MM.1S (cell line): ENCODE data around the gene SEPTIN8.
A peak's percentile ranks its signal among the peaks of the same experiment; 100 is the strongest.

ENCODE experiments used
- DNase-seq: peaks from one replicate; pipeline ENCODE4 v3.0.0-alpha.2; 2015
- H2AFZ ChIP-seq: fragments of 300-600 bp; sonication (generic); 2 replicates; pipeline ENCODE4 v1.6.0; 2016; ENCODE audit warnings: antibody characterized with exemption, low read length
- H3F3A ChIP-seq: fragments of 300-600 bp; sonication (generic); 2 replicates; pipeline ENCODE4 v1.6.1; 2016; ENCODE audit warnings: mild to moderate bottlenecking, antibody characterized with exemption, low read length, moderate library complexity, mixed read lengths; ENCODE audit not compliant: insufficient read depth
- H3K27ac ChIP-seq: fragments of 300-600 bp; sonication (generic); 2 replicates; pipeline ENCODE4 v1.5.1; 2016; ENCODE audit warnings: mild to moderate bottlenecking, low read length
- H3K27me3 ChIP-seq: fragments of 300-600 bp; sonication (generic); replicated peaks from 2 replicates; pipeline ENCODE4 v1.6.0; 2016; ENCODE audit warnings: low read length; ENCODE audit not compliant: insufficient read depth
- H3K36me3 ChIP-seq: fragments of 300-600 bp; sonication (generic); replicated peaks from 2 replicates; pipeline ENCODE4 v1.6.1; 2016; ENCODE audit warnings: mild to moderate bottlenecking, low read length, mixed read lengths; ENCODE audit not compliant: insufficient read depth
- H3K4me1 ChIP-seq: fragments of 300-600 bp; sonication (generic); 2 replicates; pipeline ENCODE4 v1.6.1; 2016; ENCODE audit warnings: low read length, mixed read lengths
- H3K4me2 ChIP-seq: fragments of 300-600 bp; sonication (generic); 2 replicates; pipeline ENCODE4 v1.6.0; 2016; ENCODE audit warnings: low read depth, low read length
- H3K4me3 ChIP-seq: fragments of 300-600 bp; sonication (generic); 2 replicates; pipeline ENCODE4 v1.5.1; 2016; ENCODE audit warnings: low read length, mixed read lengths
- H3K79me2 ChIP-seq: fragments of 300-600 bp; sonication (generic); 2 replicates; pipeline ENCODE4 v1.6.1; 2016; ENCODE audit warnings: mixed run types, low read length, mixed read lengths
- H3K9ac ChIP-seq: fragments of 300-600 bp; sonication (generic); 2 replicates; pipeline ENCODE4 v1.6.1; 2016; ENCODE audit warnings: low read length, mixed read lengths
- H3K9me2 ChIP-seq: fragments of 300-600 bp; sonication (generic); replicated peaks from 2 replicates; pipeline ENCODE4 v1.6.1; 2016; ENCODE audit warnings: mild to moderate bottlenecking, low read length, mixed read lengths; ENCODE audit not compliant: insufficient read depth
- H3K9me3 ChIP-seq: fragments of 300-600 bp; sonication (generic); replicated peaks from 2 replicates; pipeline ENCODE4 v1.6.1; 2016; ENCODE audit warnings: mild to moderate bottlenecking, low read length, mixed read lengths; ENCODE audit not compliant: insufficient read depth
- H4K20me1 ChIP-seq: fragments of 300-600 bp; sonication (generic); 2 replicates; pipeline ENCODE4 v1.6.1; 2016; ENCODE audit warnings: mild to moderate bottlenecking, low read length, moderate library complexity, mixed read lengths; ENCODE audit not compliant: insufficient read depth
- CTCF ChIP-seq: fragments of 300-600 bp; sonication (generic); IDR thresholded peaks from 2 replicates; pipeline ENCODE4 v1.5.1; 2016; ENCODE audit warnings: antibody characterized with exemption, low read length, mixed read lengths
- EZH2 ChIP-seq: fragments of 300-600 bp; sonication (generic); optimal IDR thresholded peaks from 2 replicates; pipeline ENCODE3; 2017; ENCODE audit warnings: low read depth, mild to moderate bottlenecking, antibody characterized with exemption, low read length, mixed read lengths
- EZH2phosphoT487 ChIP-seq: fragments of 300-600 bp; sonication (generic); IDR thresholded peaks from 2 replicates; pipeline ENCODE4 v1.6.1; 2018; ENCODE audit warnings: antibody characterized with exemption, low read length

Gene SEPTIN8

GRCh38 chr5:132778856-132779255 is 1.8 kb upstream of the SEPTIN8 start:
- H3K9ac ChIP-seq = no peak overlapping the region
- DNase-seq = no peak
- no peaks in the 10 kb centered on the region for H3K36me3 ChIP-seq
- H3K27me3 ChIP-seq = peaks cover 25% of the 10 kb centered on the region
- H3K9me2 ChIP-seq = no peaks in the 10 kb centered on the region
- H3F3A ChIP-seq = peaks cover 14% of the 10 kb centered on the region; the same call in 1 of the 2 replicates
- no peaks in the 10 kb centered on the region for H4K20me1 ChIP-seq
- no peak overlapping the region for H2AFZ ChIP-seq
- TF ChIP-seq CTCF (no peak), EZH2phosphoT487 (no peak), EZH2 (no peak)
- no peak overlapping the region for H3K4me3 ChIP-seq
- H3K4me2 ChIP-seq = no peak overlapping the region
- no peak overlapping the region for H3K27ac ChIP-seq
- no peaks in the 10 kb centered on the region for H3K9me3 ChIP-seq
- H3K4me1 ChIP-seq = peaks cover 16% of the 10 kb centered on the region
- H3K79me2 ChIP-seq = no peaks in the 10 kb centered on the region

- Histone ChIP-seq H3K4me1 (peaks cover 16% of the 10 kb centered on the region), H3K79me2 (no peaks in the 10 kb centered on the region), H3K27me3 (peaks cover 25% of the 10 kb centered on the region), H3K9me2 (no peaks in the 10 kb centered on the region), H4K20me1 (no peaks in the 10 kb centered on the region), H3K4me2 (peak overlapping the region; percentile 85; the same call in 1 of the 2 replicates), H3K27ac (no peak overlapping the region), H3F3A (peaks cover 14% of the 10 kb centered on the region; the same call in 1 of the 2 replicates), H3K4me3 (peak overlapping the region; percentile 74; the same call in 1 of the 2 replicates), H3K9me3 (no peaks in the 10 kb centered on the region), H3K36me3 (no peaks in the 10 kb centered on the region), H3K9ac (no peak overlapping the region), H2AFZ (no peak overlapping the region)
- no peak for DNase-seq
- TF ChIP-seq EZH2phosphoT487 = no peak
- TF ChIP-seq EZH2 = no peak
- no peak for TF ChIP-seq CTCF
Observed at GRCh38 chr5:132778129-132778528, 1.1 kb upstream of the SEPTIN8 start.

GRCh38 chr5:132776938-132777208 is 166 bp downstream of the SEPTIN8 start:
- Histone ChIP-seq H3K4me2 (peak overlapping the region; percentile 30; the same call in 1 of the 2 replicates), H3F3A (peaks cover 14% of the 10 kb centered on the region; the same call in 1 of the 2 replicates), H3K36me3 (no peaks in the 10 kb centered on the region), H3K9me2 (no peaks in the 10 kb centered on the region), H3K4me1 (peaks cover 16% of the 10 kb centered on the region), H3K27ac (no peak overlapping the region), H4K20me1 (no peaks in the 10 kb centered on the region), H3K79me2 (no peaks in the 10 kb centered on the region), H3K9me3 (no peaks in the 10 kb centered on the region), H3K9ac (no peak overlapping the region), H2AFZ (no peak overlapping the region), H3K4me3 (peak overlapping the region; percentile 47; the same call in 1 of the 2 replicates), H3K27me3 (peaks cover 25% of the 10 kb centered on the region)
- TF ChIP-seq CTCF = no peak
- TF ChIP-seq EZH2phosphoT487 = no peak
- no peak for TF ChIP-seq EZH2
- no peak for DNase-seq
